ENCODE results near the gene CBX4.

The CBX4 gene

DNA sequence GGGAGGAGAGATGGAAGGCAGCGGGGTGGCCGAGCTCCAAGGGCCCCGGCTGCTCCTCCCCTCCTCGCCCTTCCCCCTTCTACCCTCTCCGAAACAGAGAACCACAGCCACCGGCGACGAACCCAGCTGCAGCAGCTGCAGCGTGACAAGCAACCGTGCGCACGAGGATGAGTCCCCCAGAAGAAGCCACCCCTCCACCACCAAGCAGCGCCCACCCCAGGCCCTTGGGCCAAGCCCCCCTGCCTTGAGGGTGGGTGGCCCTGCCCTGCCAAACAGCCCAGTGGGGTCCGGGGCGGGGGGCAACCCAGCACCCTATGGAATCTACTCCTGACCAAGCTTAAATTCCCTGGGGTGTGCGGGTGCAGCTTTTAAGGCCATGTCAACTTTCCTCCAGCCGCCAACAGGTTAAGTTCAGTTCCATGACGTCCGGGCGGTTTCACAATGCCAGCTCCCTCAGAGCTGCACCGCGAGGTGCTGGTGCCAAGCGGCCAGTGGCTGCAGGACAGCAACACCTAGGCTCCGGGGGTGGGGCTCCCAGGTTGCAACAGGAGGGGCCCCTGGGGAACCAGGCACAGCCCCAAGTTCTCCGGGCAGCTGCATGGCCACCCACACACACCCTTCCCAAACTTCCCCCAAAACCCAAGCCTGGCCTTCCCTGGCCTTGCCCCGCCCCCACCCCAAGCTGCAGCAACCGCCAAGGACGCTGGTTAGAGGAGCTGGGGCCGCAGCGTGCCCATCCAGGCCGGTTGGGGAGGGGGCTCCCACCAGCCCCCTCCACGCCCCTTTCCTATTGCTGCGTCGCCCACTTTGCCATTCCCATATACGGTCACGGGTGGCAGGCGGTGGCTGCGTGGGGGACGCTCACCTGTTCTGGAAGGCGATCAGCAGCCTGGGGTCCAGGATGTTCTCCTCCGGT is 2.0 kb downstream of the CBX4 start (continued):
- TF ChIP-seq ZNF704 (tag by site-specific recombination; IDR thresholded peaks at IDR 0.05) = no peak
- no peak for TF ChIP-seq REPIN1 (tag by site-specific recombination; IDR thresholded peaks at IDR 0.05; ENCODE audit: low read depth)
- no peak for TF ChIP-seq ZNF280C (tag by site-specific recombination; IDR thresholded peaks at IDR 0.05)
- TF ChIP-seq, protein P1, sequence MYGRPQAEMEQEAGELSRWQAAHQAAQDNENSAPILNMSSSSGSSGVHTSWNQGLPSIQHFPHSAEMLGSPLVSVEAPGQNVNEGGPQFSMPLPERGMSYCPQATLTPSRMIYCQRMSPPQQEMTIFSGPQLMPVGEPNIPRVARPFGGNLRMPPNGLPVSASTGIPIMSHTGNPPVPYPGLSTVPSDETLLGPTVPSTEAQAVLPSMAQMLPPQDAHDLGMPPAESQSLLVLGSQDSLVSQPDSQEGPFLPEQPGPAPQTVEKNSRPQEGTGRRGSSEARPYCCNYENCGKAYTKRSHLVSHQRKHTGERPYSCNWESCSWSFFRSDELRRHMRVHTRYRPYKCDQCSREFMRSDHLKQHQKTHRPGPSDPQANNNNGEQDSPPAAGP (tag by site-specific recombination; IDR thresholded peaks at IDR 0.05) = no peak
- no peak for TF ChIP-seq KLF8 (tag by site-specific recombination; IDR thresholded peaks at IDR 0.05)
- TF ChIP-seq ZNF837 (tag by site-specific recombination; IDR thresholded peaks at IDR 0.05) = no peak
- TF ChIP-seq, protein P2, sequence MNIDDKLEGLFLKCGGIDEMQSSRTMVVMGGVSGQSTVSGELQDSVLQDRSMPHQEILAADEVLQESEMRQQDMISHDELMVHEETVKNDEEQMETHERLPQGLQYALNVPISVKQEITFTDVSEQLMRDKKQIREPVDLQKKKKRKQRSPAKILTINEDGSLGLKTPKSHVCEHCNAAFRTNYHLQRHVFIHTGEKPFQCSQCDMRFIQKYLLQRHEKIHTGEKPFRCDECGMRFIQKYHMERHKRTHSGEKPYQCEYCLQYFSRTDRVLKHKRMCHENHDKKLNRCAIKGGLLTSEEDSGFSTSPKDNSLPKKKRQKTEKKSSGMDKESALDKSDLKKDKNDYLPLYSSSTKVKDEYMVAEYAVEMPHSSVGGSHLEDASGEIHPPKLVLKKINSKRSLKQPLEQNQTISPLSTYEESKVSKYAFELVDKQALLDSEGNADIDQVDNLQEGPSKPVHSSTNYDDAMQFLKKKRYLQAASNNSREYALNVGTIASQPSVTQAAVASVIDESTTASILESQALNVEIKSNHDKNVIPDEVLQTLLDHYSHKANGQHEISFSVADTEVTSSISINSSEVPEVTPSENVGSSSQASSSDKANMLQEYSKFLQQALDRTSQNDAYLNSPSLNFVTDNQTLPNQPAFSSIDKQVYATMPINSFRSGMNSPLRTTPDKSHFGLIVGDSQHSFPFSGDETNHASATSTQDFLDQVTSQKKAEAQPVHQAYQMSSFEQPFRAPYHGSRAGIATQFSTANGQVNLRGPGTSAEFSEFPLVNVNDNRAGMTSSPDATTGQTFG (tag by site-specific recombination; IDR thresholded peaks at IDR 0.05; ENCODE audit: borderline replicate concordance) = no peak
- no peak for TF ChIP-seq KLF10 (tag by site-specific recombination; IDR thresholded peaks at IDR 0.05)
- TF ChIP-seq ZNF366 (tag by site-specific recombination; conservative IDR thresholded peaks at IDR 0.05) = no peak
- no peak for TF ChIP-seq ZNF18 (tag by site-specific recombination; IDR thresholded peaks at IDR 0.05)
- peak; percentile 88 for TF ChIP-seq ZNF341 (tag by site-specific recombination; IDR thresholded peaks at IDR 0.05; ENCODE audit: low read depth)
- peak; percentile 35 for TF ChIP-seq SP3 (tag by site-specific recombination; IDR thresholded peaks at IDR 0.05)
- no peak for TF ChIP-seq ZNF132 (tag by site-specific recombination; IDR thresholded peaks at IDR 0.05; ENCODE audit: borderline replicate concordance)
- TF ChIP-seq OVOL3 (tag by site-specific recombination; IDR thresholded peaks at IDR 0.05) = no peak
- no peak for TF ChIP-seq ZNF747 (tag by site-specific recombination; IDR thresholded peaks at IDR 0.05)
- TF ChIP-seq ZNF121 (tag by site-specific recombination; IDR thresholded peaks at IDR 0.05) = no peak
- 0 out of 2 replicates have a peak, but pooled peaks have one; percentile 31 for TF ChIP-seq REST (tag by site-specific recombination; IDR thresholded peaks at IDR 0.05)
- peak; percentile 45 for TF ChIP-seq ZBTB44 (tag by site-specific recombination; IDR thresholded peaks at IDR 0.05)
- peak; percentile 73 for TF ChIP-seq ZFHX2 (tag by site-specific recombination; conservative IDR thresholded peaks at IDR 0.05)
- TF ChIP-seq, protein P3, sequence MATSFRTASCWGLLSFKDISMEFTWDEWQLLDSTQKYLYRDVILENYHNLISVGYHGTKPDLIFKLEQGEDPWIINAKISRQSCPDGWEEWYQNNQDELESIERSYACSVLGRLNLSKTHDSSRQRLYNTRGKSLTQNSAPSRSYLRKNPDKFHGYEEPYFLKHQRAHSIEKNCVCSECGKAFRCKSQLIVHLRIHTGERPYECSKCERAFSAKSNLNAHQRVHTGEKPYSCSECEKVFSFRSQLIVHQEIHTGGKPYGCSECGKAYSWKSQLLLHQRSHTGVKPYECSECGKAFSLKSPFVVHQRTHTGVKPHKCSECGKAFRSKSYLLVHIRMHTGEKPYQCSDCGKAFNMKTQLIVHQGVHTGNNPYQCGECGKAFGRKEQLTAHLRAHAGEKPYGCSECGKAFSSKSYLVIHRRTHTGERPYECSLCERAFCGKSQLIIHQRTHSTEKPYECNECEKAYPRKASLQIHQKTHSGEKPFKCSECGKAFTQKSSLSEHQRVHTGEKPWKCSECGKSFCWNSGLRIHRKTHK (tag by site-specific recombination; IDR thresholded peaks at IDR 0.05) = no peak
- no peak for TF ChIP-seq FEZF1 (tag by site-specific recombination; IDR thresholded peaks at IDR 0.05)
